K562 (cell line): ENCODE measurements around the gene ADNP. TPM values are rescaled to one million over a fixed set of nuclear protein-coding genes. Genes with fewer than 3 reads are reported as not detected.
A peak's percentile ranks its signal among the peaks of the same experiment; 100 is the strongest.

Source experiments
- ERF ChIP-seq: fragments of 450-650 bp; formaldehyde crosslinking; IDR thresholded peaks from 2 replicates; pipeline ENCODE4 v1.4.0; 2020; ENCODE audit warnings: mild to moderate bottlenecking, mixed read lengths
- EWSR1 ChIP-seq: fragments of 450-650 bp; IDR thresholded peaks from 2 replicates; pipeline ENCODE4 v1.6.1; 2018; ENCODE audit warnings: borderline replicate concordance, mild to moderate bottlenecking, low read depth, moderate library complexity; ENCODE audit not compliant: partially characterized antibody
- EZH2 ChIP-seq: IDR thresholded peaks from 2 replicates; pipeline ENCODE4 v1.6.1; 2012; ENCODE audit warnings: low read depth, mild to moderate bottlenecking, inconsistent platforms, low read length, borderline replicate concordance
- GABPB1 ChIP-seq: sonication (generic); formaldehyde crosslinking; IDR thresholded peaks from 2 replicates; pipeline ENCODE4 v1.8.0; 2022; ENCODE audit warnings: mild to moderate bottlenecking, missing genetic modification reagents
- KAT8 ChIP-seq: fragments of 450-650 bp; IDR thresholded peaks from 2 replicates; pipeline ENCODE4 v1.6.1; 2016; ENCODE audit warnings: low read depth, mild to moderate bottlenecking
- MCM3 ChIP-seq: fragments of 450-650 bp; IDR thresholded peaks from 2 replicates; pipeline ENCODE4 v1.6.1; 2016
- MYNN ChIP-seq, 2 experiments: sonication (generic); formaldehyde crosslinking in 1 of 2; IDR thresholded peaks; 2 replicates each; pipeline versions ENCODE4 v1.5.0 to v1.6.1; 2016 to 2020; ENCODE audit warnings: antibody characterized with exemption in 1 of 2, missing genetic modification reagents in 1 of 2
- PHTF2 ChIP-seq: fragments of 250-450 bp; sonication (Bioruptor Pico); IDR thresholded peaks from 2 replicates; pipeline ENCODE4 v1.5.0; 2021; ENCODE audit warnings: mild to moderate bottlenecking
- SREBF2 ChIP-seq: sonication (generic); formaldehyde crosslinking; IDR thresholded peaks from 2 replicates; pipeline ENCODE4 v1.4.0; 2020; ENCODE audit warnings: mild to moderate bottlenecking, missing genetic modification reagents
- ZKSCAN1 ChIP-seq: fragments of 150-350 bp; IDR thresholded peaks from 2 replicates; pipeline ENCODE4 v1.6.1; 2016; ENCODE audit warnings: low read depth, low read length
- polyA plus RNA-seq, 8 experiments: library from polyadenylated mRNA; depleted of rRNA in 4 of 8; stranded (reverse) in 5 of 8; unstranded in 3 of 8; fragments of >200 nt; fragmentation: Nextera tagmentation in 2 of 8; fragmentation: Illumina TruSeq in 1 of 8; extraction: Ambion mirVana in 2 of 8; extraction: Trizol in 1 of 8; gene quantifications; 2 replicates each; pipeline versions ENCODE4 v1.2.1 to v1.2.3, GENCODE V29; 2011 to 2014; ENCODE audit warnings: inconsistent platforms in 1 of 8, missing spikeins in 1 of 8
- total RNA-seq, 7 experiments: library from RNA; depleted of rRNA in 6 of 7; stranded (reverse); fragments of >200 nt in 6 of 7; fragmentation: Illumina TruSeq in 2 of 7; extraction: Trizol in 2 of 7; gene quantifications; 2 replicates each; pipeline versions ENCODE4 v1.2.1 to v1.2.3, GENCODE V29; 2011 to 2021; ENCODE audit warnings: low replicate concordance in 1 of 7
- TF ChIP-seq, protein P1 (sequence below), 2 experiments: fragments of 150-350 bp in 1 of 2; IDR thresholded peaks; 2 replicates each; pipeline ENCODE4 v1.6.1; 2012 to 2016; ENCODE audit warnings: low read depth in 2 of 2, low read length in 2 of 2, mild to moderate bottlenecking in 1 of 2, moderate library complexity in 1 of 2
- TF ChIP-seq, protein P2 (sequence below): sonication (generic); formaldehyde crosslinking; IDR thresholded peaks from 2 replicates; pipeline ENCODE4 v1.8.1; 2023; ENCODE audit warnings: mild to moderate bottlenecking, missing genetic modification reagents
- TF ChIP-seq, protein P3 (sequence below): IDR thresholded peaks from 3 replicates; pipeline ENCODE4 v1.6.1; 2011; ENCODE audit warnings: borderline replicate concordance, mild to moderate bottlenecking, moderate library complexity; ENCODE audit not compliant: insufficient read length; ENCODE audit errors: extremely low read depth

ADNP gene
- total and polyA plus RNA-seq, 9 of the 15 experiments (the other 6 are each of a cell fraction or from before 2014, with no cell fraction given): 17.8 to 59.9 (median 25.3) TPM

DNA sequence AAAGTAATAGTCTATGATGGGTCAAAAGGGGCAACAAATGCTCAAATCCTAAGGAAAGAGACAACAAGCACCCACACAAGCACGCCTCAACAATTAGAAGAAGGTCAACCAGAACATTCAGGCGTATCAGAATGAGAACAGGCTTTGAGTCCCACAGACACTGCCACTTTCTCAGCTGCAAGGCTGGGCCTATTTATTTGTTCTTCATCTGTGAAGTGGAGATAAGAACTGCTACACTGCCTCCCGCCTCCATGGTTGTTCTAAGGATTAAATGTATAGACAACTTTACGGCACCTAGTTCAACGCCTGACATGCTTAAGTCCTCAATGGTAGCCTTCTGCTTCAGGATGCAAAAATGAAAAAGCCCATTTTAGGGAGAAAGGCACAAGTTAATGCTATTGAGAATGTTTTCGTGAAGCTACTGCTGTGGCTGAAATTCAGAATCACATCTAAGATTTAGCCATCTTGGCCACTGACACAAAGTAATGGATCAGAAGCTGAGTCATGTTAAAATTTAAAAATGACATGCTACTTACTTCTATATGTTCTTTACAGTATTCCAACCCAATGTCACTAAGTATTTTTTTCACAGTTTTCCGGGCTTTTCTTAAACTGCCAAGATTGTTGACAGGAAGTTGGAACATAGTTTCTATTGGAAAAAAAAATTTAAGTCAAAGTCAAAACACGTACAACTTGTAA lies 27.7 kb downstream of the ADNP start (continued):
- TF ChIP-seq, protein P1, sequence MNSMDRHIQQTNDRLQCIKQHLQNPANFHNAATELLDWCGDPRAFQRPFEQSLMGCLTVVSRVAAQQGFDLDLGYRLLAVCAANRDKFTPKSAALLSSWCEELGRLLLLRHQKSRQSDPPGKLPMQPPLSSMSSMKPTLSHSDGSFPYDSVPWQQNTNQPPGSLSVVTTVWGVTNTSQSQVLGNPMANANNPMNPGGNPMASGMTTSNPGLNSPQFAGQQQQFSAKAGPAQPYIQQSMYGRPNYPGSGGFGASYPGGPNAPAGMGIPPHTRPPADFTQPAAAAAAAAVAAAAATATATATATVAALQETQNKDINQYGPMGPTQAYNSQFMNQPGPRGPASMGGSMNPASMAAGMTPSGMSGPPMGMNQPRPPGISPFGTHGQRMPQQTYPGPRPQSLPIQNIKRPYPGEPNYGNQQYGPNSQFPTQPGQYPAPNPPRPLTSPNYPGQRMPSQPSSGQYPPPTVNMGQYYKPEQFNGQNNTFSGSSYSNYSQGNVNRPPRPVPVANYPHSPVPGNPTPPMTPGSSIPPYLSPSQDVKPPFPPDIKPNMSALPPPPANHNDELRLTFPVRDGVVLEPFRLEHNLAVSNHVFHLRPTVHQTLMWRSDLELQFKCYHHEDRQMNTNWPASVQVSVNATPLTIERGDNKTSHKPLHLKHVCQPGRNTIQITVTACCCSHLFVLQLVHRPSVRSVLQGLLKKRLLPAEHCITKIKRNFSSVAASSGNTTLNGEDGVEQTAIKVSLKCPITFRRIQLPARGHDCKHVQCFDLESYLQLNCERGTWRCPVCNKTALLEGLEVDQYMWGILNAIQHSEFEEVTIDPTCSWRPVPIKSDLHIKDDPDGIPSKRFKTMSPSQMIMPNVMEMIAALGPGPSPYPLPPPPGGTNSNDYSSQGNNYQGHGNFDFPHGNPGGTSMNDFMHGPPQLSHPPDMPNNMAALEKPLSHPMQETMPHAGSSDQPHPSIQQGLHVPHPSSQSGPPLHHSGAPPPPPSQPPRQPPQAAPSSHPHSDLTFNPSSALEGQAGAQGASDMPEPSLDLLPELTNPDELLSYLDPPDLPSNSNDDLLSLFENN (IDR thresholded peaks at IDR 0.05; ENCODE audit: low read depth in 2 of 2, low read length in 2 of 2): peak in 1 of 2 experiments; percentile 87; a peak in 2 of 4 replicates
- TF ChIP-seq GABPB1 (peak; percentile 47; the same call in 1 of the 2 replicates), ERF (CRISPR knock-in tag) (no peak), KAT8 (no peak), EWSR1 (no peak), MCM3 (no peak), EZH2 (no peak), SREBF2 (CRISPR knock-in tag) (no peak), PHTF2 (CRISPR knock-in tag) (no peak), MYNN (IDR thresholded peaks at IDR 0.05) (no peak), MYNN (CRISPR knock-in tag; IDR thresholded peaks at IDR 0.05) (no peak), ZKSCAN1 (no peak)
- TF ChIP-seq, protein P2, sequence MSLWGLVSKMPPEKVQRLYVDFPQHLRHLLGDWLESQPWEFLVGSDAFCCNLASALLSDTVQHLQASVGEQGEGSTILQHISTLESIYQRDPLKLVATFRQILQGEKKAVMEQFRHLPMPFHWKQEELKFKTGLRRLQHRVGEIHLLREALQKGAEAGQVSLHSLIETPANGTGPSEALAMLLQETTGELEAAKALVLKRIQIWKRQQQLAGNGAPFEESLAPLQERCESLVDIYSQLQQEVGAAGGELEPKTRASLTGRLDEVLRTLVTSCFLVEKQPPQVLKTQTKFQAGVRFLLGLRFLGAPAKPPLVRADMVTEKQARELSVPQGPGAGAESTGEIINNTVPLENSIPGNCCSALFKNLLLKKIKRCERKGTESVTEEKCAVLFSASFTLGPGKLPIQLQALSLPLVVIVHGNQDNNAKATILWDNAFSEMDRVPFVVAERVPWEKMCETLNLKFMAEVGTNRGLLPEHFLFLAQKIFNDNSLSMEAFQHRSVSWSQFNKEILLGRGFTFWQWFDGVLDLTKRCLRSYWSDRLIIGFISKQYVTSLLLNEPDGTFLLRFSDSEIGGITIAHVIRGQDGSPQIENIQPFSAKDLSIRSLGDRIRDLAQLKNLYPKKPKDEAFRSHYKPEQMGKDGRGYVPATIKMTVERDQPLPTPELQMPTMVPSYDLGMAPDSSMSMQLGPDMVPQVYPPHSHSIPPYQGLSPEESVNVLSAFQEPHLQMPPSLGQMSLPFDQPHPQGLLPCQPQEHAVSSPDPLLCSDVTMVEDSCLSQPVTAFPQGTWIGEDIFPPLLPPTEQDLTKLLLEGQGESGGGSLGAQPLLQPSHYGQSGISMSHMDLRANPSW: no peak
- TF ChIP-seq, protein P3, sequence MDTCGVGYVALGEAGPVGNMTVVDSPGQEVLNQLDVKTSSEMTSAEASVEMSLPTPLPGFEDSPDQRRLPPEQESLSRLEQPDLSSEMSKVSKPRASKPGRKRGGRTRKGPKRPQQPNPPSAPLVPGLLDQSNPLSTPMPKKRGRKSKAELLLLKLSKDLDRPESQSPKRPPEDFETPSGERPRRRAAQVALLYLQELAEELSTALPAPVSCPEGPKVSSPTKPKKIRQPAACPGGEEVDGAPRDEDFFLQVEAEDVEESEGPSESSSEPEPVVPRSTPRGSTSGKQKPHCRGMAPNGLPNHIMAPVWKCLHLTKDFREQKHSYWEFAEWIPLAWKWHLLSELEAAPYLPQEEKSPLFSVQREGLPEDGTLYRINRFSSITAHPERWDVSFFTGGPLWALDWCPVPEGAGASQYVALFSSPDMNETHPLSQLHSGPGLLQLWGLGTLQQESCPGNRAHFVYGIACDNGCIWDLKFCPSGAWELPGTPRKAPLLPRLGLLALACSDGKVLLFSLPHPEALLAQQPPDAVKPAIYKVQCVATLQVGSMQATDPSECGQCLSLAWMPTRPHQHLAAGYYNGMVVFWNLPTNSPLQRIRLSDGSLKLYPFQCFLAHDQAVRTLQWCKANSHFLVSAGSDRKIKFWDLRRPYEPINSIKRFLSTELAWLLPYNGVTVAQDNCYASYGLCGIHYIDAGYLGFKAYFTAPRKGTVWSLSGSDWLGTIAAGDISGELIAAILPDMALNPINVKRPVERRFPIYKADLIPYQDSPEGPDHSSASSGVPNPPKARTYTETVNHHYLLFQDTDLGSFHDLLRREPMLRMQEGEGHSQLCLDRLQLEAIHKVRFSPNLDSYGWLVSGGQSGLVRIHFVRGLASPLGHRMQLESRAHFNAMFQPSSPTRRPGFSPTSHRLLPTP: no peak
